SKM-1 treated with dmso at 0.1 percent for 144 hours (cell line): ENCODE measurements around the gene CHEK1.
"Not testable (repeated sequence)": the region's sequence is repeated elsewhere in the genome, so short reads cannot be mapped to it uniquely, and the experiment has no call there.

Source experiments
- DNase-seq: peaks from one replicate; lab custom pipeline; 2025; ENCODE audit not compliant: unreplicated experiment; lab: John Stamatoyannopoulos, UW

Gene CHEK1

DNA sequence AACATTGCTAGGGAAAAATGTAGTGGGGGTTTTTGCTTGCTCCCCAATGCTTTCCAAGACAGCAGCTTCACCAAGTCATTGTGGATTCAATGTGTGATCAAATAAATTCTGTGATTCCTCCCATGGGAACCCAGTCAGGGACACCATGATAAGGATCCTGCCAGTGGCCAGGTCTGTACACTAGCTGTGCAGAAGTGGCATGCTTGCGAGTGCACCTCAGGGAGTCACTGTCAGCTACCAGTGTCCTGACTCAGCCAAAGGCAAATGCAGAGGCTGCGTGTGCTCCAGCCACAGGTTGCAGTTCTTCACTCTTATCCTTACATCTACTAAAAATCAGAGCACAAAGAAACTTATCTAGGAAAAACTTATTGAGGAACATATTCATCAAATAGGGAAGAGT is 65.0 kb downstream of the CHEK1 start:
- DNase-seq: no peak

DNA sequence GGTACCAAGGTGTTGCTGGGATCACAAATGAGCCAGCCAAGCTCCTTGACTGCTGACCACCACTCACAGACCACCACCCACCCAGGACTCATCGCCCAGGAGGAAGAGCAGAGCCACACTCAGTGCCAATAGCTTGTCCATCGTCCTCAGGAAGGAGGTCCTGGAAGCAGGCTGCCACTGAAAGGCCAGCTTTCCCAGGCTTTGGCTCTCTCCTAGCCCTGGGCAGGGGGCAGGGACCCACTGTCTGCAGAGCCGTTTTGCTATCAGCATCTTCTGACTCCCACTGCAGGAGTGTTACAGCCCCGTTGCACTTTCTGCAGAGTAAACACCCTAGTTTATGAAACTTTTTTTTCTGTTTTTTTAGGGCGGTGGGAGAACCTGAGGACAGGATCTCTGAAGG is 67.9 kb downstream of the CHEK1 start:
- no peak for DNase-seq

DNA sequence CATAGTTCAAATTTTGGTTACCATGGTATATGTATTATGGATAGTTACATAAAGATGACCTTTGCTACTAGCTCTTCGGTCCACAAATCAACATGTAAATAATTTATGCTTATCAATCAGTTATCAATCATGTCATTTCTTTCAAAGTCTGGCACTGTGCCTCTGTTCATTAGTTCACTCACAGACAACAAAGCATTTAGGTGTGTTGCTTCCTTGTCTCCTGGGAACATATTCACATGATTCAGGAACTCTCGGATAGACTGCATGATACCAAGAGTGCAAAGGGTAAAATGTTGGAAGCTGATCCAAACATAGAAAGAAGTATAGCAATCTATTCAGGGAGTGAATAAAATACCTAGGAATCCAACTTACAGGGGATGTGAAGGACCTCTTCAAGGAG is 70.0 kb downstream of the CHEK1 start:
- DNase-seq: no peak

DNA sequence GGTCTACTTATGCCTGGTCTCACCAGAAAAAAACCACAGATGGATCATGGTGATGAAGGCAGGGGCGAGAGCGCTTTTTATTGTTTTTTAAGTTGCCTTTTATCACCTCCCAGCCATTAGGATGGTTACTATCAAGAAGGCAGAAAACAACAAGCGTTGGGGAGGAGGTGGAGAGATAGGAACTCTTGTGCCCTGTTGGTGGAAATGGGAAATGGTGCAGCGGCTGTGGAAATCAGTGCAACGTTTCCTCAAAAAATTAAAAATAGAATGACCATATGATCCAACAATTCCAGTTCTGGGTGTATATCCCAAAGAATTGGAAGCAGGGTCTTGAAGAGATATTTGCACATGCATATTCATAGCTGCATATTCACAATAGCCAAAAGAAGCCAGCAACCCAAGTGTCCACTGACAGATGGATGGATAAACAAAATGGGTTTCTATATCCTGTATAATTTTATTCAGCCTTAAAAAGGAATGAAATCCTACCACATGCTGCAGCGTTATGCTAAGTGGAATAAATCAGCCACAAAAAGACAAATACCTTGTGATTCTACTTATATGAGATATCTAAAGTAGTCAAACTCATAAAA is 76.2 kb downstream of the CHEK1 start:
- DNase-seq: no peak

DNA sequence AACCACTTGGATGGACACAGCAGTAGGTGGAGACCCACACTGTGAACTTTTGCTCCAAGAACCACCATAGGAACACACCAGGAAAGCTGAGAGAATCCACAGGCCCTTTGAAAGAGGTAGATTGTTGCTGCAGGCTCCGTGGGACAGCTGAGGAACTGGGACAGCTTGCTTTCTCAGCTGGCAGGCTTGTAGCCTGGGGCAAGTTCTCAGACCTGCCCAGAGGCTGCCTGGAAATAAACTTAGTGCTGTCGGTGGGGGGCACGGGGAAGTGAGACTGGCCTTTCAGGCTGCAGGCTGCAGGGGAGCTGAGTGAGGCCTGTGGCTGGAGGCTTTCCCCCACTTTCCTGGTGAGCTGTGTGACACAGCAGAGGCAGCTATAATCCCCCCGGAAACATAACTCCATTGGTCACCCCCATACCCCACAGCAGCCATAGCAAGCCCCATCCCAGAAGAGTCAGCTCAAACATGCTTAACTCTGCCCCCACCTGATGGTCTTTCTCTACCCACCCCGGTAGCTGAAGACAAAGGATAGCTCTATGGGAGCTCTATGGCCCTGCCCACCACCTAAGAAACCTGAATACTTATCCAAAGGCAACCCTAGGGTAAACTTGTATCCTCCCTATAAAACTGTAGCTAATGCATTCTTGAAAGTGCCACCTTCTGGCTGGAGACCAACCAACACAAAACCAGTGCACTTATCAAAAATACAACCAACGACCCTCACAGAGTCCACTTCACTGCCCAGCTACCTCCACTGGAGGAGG is 77.1 kb downstream of the CHEK1 start:
- no peak for DNase-seq

DNA sequence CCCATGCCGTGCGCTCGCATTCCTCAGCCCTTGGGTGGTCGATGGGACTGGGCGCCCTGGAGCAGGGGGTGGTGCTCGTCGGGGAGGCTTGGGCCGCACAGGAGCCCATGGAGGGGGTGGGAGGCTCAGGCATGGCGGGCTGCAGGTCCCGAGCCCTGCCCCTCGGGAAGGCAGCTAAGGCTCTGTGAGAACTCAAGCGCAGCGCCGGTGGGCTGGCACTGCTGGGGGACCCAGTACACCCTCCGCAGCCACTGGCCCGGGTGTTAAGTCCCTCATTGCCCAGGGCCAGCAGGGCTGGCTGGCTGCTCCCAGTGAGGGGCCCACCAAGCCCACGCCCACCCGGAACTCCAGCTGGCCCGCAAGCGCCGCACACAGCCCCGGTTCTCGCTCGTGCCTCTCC is 79.7 kb downstream of the CHEK1 start:
- DNase-seq: not testable (repeated sequence)

DNA sequence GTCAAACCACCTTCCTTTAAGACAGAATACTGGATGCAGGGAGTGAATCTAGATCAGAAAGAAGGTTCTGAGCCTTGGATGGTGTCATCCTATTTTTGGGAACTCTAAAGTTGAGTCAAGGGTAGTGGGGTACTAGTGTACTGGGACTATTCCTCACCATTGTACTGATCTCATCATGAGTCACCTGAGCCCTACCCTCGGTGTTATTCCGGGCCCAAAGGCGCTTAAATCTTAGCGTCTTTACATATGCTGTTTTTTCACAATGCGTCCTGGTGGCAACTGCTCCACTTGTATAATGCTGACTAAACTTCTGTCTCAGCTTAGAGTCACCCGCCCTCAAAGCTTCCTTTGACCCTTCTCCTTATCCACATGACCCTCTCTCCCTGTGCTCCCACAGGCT is 95.8 kb downstream of the CHEK1 start:
- DNase-seq: no peak

DNA sequence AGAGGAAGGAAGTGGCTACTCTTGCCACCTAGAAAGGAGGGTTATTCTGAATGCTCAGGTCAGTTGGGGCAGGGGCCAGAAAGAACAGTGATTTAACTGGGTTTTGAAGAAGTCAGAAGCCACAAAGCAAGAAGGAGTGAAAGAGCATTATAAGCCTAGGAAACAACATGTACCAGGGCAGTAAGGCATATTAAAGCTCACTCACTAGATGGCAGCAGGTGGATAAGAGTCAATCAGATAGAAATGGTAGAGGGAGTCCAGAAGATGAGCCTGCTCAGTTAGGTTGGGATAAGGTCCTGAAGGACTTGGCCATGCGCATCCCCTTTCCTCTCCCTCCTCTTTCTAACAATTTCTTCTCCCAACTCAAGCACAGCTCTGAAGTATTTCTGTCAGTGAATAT is 99.2 kb downstream of the CHEK1 start:
- no peak for DNase-seq
